Spleen (tissue), 11 donors: ENCODE results near the gene HOXD12. TPM values are rescaled to one million over a fixed set of nuclear protein-coding genes. Genes with fewer than 3 reads are reported as not detected.

ENCODE experiments used
- DNase-seq: peaks from one replicate; pipeline ENCODE4 v3.0.0-alpha.2; 2020
- H3K27ac ChIP-seq, 8 donors: fragments of 200-600 bp; sonication (generic) in 7 of 8; 1 replicate in 4 of 8; 2 replicates in 4 of 8; pipeline versions ENCODE4 v1.5.0 to v1.8.0; 2016 to 2021; ENCODE audit warnings: inconsistent platforms in 4 of 8, mild to moderate bottlenecking in 4 of 8, moderate library complexity in 1 of 8
- H3K27me3 ChIP-seq, 7 donors: fragments of 200-600 bp; sonication (generic) in 6 of 7; replicated peaks in 1 of 7; 1 replicate in 4 of 7; 2 replicates in 3 of 7; pipeline versions ENCODE4 v1.5.0 to v1.8.0; 2016 to 2021; ENCODE audit warnings: inconsistent platforms in 3 of 7, mild to moderate bottlenecking in 1 of 7
- H3K36me3 ChIP-seq, 6 donors: fragments of 200-600 bp; sonication (generic) in 5 of 6; 1 replicate in 4 of 6; 2 replicates in 2 of 6; pipeline versions ENCODE4 v1.5.0 to v1.8.0; 2016 to 2021; ENCODE audit warnings: inconsistent platforms in 2 of 6
- H3K4me1 ChIP-seq, 6 donors: fragments of 200-600 bp; sonication (generic) in 5 of 6; 1 replicate in 3 of 6; 2 replicates in 3 of 6; pipeline versions ENCODE4 v1.5.0 to v1.8.0; 2016 to 2021; ENCODE audit warnings: inconsistent platforms in 3 of 6
- H3K4me3 ChIP-seq, 8 donors: fragments of 200-600 bp; sonication (generic) in 7 of 8; 1 replicate in 4 of 8; 2 replicates in 4 of 8; pipeline versions ENCODE4 v1.5.0 to v1.8.0; 2016 to 2021; ENCODE audit warnings: inconsistent platforms in 4 of 8, mild to moderate bottlenecking in 4 of 8, moderate library complexity in 2 of 8
- H3K9me3 ChIP-seq, 8 donors: fragments of 200-600 bp; sonication (generic) in 7 of 8; 1 replicate in 4 of 8; 2 replicates in 4 of 8; pipeline versions ENCODE4 v1.5.0 to v1.8.0; 2016 to 2021; ENCODE audit warnings: inconsistent platforms in 4 of 8
- POLR2A ChIP-seq, 3 donors: fragments of 450-650 bp; IDR thresholded peaks; one replicate each; pipeline ENCODE4 v1.5.1; 2017; ENCODE audit warnings: antibody characterized with exemption in 3 of 3, mild to moderate bottlenecking in 1 of 3
- POLR2AphosphoS5 ChIP-seq, 3 donors: sonication (generic); formaldehyde crosslinking; IDR thresholded peaks; one replicate each; pipeline ENCODE4 v1.5.1; 2017; ENCODE audit warnings: antibody characterized with exemption in 3 of 3
- WGBS, 5 donors: extraction: QIAGEN DNeasy Blood & Tissue Kit in 3 of 5; methylation state at CpG; one replicate each; pipeline versions ENCODE4 v1.1.5 to v1.1.7; 2013 to 2018; 5-methylcytosine and 5-hydroxymethylcytosine counted together
- intact Hi-C: fragments of 100-400 bp; cut with DNase I; formaldehyde crosslinking; loops from one replicate; pipeline ENCODE4 v1.15.0; 2023; ENCODE audit warnings: low total_unique reads
- polyA plus RNA-seq, 3 donors: library from polyadenylated mRNA; stranded (reverse); fragments of 200-250 nt; gene quantifications; one replicate each; pipeline ENCODE4 v1.2.1, GENCODE V29; 2013
- total RNA-seq, 7 donors: library from RNA; depleted of rRNA in 3 of 7; stranded (reverse); fragments of >200 nt in 3 of 7; fragmentation: NEBNext Ultra II Directional in 4 of 7; extraction: Animal tissue kit (Norgen Biotek cat#: 25700) in 4 of 7; gene quantifications; one replicate each; pipeline versions ENCODE4 v1.1.0 to v1.2.1, GENCODE V29; 2016 to 2021
- TF ChIP-seq, protein P1 (sequence below), 11 experiments: fragments of 200-600 bp in 7 of 11; fragments of 450-650 bp in 4 of 11; sonication (generic) in 4 of 11; IDR thresholded peaks in 8 of 11; conservative IDR thresholded peaks in 3 of 11; 1 replicate in 7 of 11; 2 replicates in 4 of 11; pipeline versions ENCODE4 v1.4.0 to v1.8.0; 2016 to 2021; ENCODE audit warnings: antibody characterized with exemption in 11 of 11, inconsistent platforms in 4 of 11, mild to moderate bottlenecking in 1 of 11
- donor health status: healthy with polysubstance abuse.
- donor health status: DM: no; HTN: no; CAD: no; lungs with moderate emphysema.
- donor health status: DM: no; HTN: no; CAD: no.
- donor health status: Bipolar disorder and iron deficiency.
- donor health status: healthy.
- donor health status: DM: no; HTN: no; CAD: no.
- donor health status: DM: yes; HTN: yes; CAD: no.

The HOXD12 gene
- total and polyA plus RNA-seq, 10 donors: not detected

DNA sequence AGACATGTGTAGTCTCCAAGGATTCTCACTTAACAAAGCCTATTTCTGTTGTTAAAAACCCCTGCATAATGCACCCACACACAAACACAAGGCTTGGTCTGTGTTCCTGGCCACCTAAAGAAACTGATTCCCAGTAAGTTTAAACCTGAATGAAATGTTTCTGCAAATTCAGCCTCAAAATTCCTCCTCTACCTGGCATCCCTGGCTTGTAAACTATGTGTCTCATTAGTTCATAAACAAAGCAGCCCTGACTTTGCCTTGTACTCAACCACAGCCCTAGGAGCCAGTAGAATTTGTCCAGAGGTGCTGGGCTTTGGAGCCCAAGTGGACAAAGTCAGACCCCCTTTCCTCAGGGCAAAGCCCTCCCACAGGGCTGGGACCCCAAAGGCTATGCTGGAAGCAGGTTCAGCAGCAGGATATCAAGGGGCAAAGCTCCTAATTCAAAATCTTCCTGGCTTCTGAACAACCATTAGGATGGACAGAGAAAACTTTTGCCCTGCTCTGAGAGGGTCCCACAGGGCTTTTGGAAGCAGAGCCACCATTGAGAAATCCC lies 9.7 kb upstream of the HOXD12 start:
- no peak for DNase-seq
- TF ChIP-seq, protein P1, sequence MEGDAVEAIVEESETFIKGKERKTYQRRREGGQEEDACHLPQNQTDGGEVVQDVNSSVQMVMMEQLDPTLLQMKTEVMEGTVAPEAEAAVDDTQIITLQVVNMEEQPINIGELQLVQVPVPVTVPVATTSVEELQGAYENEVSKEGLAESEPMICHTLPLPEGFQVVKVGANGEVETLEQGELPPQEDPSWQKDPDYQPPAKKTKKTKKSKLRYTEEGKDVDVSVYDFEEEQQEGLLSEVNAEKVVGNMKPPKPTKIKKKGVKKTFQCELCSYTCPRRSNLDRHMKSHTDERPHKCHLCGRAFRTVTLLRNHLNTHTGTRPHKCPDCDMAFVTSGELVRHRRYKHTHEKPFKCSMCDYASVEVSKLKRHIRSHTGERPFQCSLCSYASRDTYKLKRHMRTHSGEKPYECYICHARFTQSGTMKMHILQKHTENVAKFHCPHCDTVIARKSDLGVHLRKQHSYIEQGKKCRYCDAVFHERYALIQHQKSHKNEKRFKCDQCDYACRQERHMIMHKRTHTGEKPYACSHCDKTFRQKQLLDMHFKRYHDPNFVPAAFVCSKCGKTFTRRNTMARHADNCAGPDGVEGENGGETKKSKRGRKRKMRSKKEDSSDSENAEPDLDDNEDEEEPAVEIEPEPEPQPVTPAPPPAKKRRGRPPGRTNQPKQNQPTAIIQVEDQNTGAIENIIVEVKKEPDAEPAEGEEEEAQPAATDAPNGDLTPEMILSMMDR (IDR thresholded peaks at IDR 0.05 in 8 of 11, conservative IDR thresholded peaks at IDR 0.05 in 3 of 11): no peak
- TF ChIP-seq POLR2AphosphoS5 (IDR thresholded peaks at IDR 0.05) (no peak), POLR2A (IDR thresholded peaks at IDR 0.05) (no peak)
- intact Hi-C loops: loop anchor here (5.0 kb wide), 1 partner anchor 723 kb away; no protein-coding TSS in a partner anchor

DNA sequence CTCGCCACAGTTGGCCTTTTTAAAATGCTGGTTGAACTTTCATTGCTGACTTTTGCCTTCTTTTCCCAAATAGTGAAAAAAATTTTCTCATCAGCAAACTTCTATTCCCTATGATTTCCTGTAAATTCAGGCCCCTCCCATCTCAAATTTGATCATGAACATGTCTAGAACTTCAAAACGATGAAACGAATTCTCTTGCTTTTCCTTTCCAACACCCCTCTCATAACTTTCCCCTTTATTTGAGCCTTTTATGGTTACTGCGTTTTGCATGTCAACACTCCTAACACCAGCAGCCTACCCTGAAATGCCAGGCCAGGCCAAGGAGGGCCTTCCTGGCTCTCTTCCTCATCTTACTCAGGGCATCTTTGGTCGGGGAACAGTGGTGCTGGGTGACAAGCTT lies 8.7 kb upstream of the HOXD12 start:
- no peaks in the 10 kb centered on the region for H3K9me3 ChIP-seq
- intact Hi-C loops: no loop called here
- H3K27me3 ChIP-seq: peaks cover 32 to 100% (median 100%) of the 10 kb centered on the region in 7 donors
- no peak for DNase-seq
- no peak overlapping the region for H3K27ac ChIP-seq
- TF ChIP-seq, protein P1 (IDR thresholded peaks at IDR 0.05 in 8 of 11, conservative IDR thresholded peaks at IDR 0.05 in 3 of 11): no peak
- TF ChIP-seq POLR2A (IDR thresholded peaks at IDR 0.05): no peak
- TF ChIP-seq POLR2AphosphoS5 (IDR thresholded peaks at IDR 0.05): no peak
- peaks cover 13 to 43% (median 28%) of the 10 kb centered on the region in 6 donors for H3K4me1 ChIP-seq
- no peak overlapping the region for H3K4me3 ChIP-seq
- WGBS, 5 donors: 12 to 21% (median 19%) methylated on average over 5 of the region's 5 CpGs
- H3K36me3 ChIP-seq: no peaks in the 10 kb centered on the region

More for the DNA sequence above, 9.7 kb upstream of the HOXD12 start:
- Histone ChIP-seq H3K4me1 (peaks cover 13 to 52% (median 32%) of the 10 kb centered on the region in 6 donors), H3K4me3 (no peak overlapping the region), H3K9me3 (no peaks in the 10 kb centered on the region), H3K27me3 (peaks cover 32 to 100% (median 100%) of the 10 kb centered on the region in 7 donors), H3K27ac (no peak overlapping the region), H3K36me3 (no peaks in the 10 kb centered on the region)

DNA sequence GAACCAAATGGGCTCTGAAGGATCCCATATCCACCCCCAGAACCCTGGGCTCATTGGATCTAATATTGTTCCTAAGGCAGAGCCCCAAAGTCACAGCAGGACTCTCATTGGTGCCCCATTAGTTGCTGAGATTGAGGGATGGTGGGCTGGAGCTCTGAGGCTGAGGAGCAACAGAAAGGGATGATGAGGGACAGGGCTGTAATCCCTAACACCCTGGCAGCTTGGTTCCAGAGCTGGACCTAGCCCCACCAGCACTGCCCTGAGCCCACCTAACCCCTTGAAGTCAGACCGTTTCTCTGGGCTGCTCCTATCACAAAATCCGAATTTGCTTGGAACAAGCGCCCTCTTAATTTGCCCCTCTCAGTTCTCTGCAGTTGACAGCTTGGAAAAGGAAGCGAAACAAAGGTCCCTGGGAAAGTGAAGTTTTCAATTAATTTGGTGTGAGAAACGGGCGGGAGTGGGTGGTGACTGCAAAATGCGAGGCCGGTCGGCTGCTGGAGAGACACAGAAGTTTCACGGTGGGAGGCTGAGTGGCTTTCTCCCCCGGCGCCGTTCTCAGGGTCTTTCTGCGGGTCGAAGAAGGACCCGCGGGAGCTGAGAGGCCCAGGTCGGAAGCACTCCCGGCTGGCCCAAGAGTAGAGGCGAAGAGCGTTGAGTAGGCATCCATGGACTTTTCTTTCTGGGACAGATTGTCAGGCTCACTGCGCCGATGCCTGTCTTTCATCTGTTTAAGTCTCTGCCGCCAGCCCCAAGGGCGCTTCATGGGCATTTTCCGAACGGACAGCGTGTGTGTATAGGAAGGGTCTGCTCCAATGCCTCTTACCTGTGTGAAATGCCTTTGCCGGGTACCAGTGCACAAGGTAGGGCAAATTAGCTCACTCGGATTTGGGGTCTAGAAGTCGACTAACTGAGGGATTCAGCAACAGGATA lies 8.0 kb upstream of the HOXD12 start:
- peaks cover 27 to 100% (median 100%) of the 10 kb centered on the region in 7 donors for H3K27me3 ChIP-seq
- H3K4me3 ChIP-seq: peak overlapping the region in 1 of 8 donors; percentile 33
- no peak overlapping the region for H3K27ac ChIP-seq
- TF ChIP-seq POLR2A (IDR thresholded peaks at IDR 0.05) (no peak), POLR2AphosphoS5 (IDR thresholded peaks at IDR 0.05) (no peak)
- TF ChIP-seq, protein P1 (IDR thresholded peaks at IDR 0.05 in 8 of 11, conservative IDR thresholded peaks at IDR 0.05 in 3 of 11): no peak
- DNase-seq: no peak
- H3K4me1 ChIP-seq: peaks cover 13 to 43% (median 32%) of the 10 kb centered on the region in 6 donors
- 6 to 12% (median 7%) methylated on average over 31 of the region's 31 CpGs for WGBS, 5 donors
- H3K9me3 ChIP-seq: no peaks in the 10 kb centered on the region
- H3K36me3 ChIP-seq: no peaks in the 10 kb centered on the region
- intact Hi-C loops: no loop called here
